Endothelial cell of umbilical vein (primary cell): ENCODE results near the gene MNT. TPM values are rescaled to one million over a fixed set of nuclear protein-coding genes. Genes with fewer than 3 reads are reported as not detected.

Experiments used
- BruUV-seq: library from RNA; stranded (reverse); fragments of 400-500 nt; replicated peaks from 2 replicates; lab custom pipeline; 2021; lab: Mats Ljungman, UMichigan
- CTCF ChIA-PET: fragments of 300-600, 350-600 bp; sonication (Branson Sonifier 250); formaldehyde crosslinking; loops from one replicate; lab custom pipeline; 2021; ENCODE audit warnings: antibody characterized with exemption, inconsistent platforms; lab: Charles Lee
- POLR2A ChIA-PET: fragments of 300-600, 350-600 bp; sonication (Branson Sonifier 250); formaldehyde crosslinking; loops from one replicate; lab custom pipeline; 2021; ENCODE audit warnings: antibody characterized with exemption, inconsistent platforms; lab: Charles Lee
- DNase-seq: peaks from one replicate; pipeline ENCODE4 v3.0.0-alpha.2; 2011; ENCODE audit warnings: low read depth, low spot score
- FAIRE-seq: peaks from 2 replicates; lab custom pipeline; 2011; peaks lifted over from hg19 to GRCh38; lab: Jason Lieb, UNC
- H2AFZ ChIP-seq: 2 replicates; pipeline ENCODE4 v1.6.0; 2012; ENCODE audit warnings: low read depth, low read length, control low read depth, inconsistent platforms
- H3K27ac ChIP-seq: 2 replicates; pipeline ENCODE4 v1.5.1; 2011; ENCODE audit warnings: low read depth, mild to moderate bottlenecking, control low read depth, low read length, moderate library complexity; ENCODE audit not compliant: insufficient read depth
- H3K27me3 ChIP-seq, 2 experiments: 2 replicates each; pipeline versions ENCODE4 v1.6.0 to v1.6.1; 2011; ENCODE audit warnings: low read length in 2 of 2, mixed read lengths in 1 of 2; ENCODE audit not compliant: control insufficient read depth in 2 of 2, insufficient read depth in 2 of 2
- H3K36me3 ChIP-seq, 2 experiments: 2 replicates in 1 of 2; 3 replicates in 1 of 2; pipeline ENCODE4 v1.5.1; 2011; ENCODE audit warnings: low read length in 2 of 2, mild to moderate bottlenecking in 1 of 2, moderate library complexity in 1 of 2; ENCODE audit not compliant: control insufficient read depth in 2 of 2, insufficient read depth in 2 of 2; ENCODE audit errors: extremely low read depth in 1 of 2
- H3K4me1 ChIP-seq: 3 replicates; pipeline ENCODE4 v1.5.1; 2011; ENCODE audit warnings: mild to moderate bottlenecking, low read length; ENCODE audit not compliant: control insufficient read depth, insufficient read depth; ENCODE audit errors: extremely low read depth
- H3K4me2 ChIP-seq: 2 replicates; pipeline ENCODE4 v1.6.1; 2011; ENCODE audit warnings: low read length, control low read depth, mixed read lengths; ENCODE audit not compliant: insufficient read depth
- H3K4me3 ChIP-seq, 3 experiments: fragments of 200-600 bp in 1 of 3; sonication (generic), shearing (Covaris generic) in 1 of 3; replicated peaks in 1 of 3; 2 replicates each; pipeline ENCODE4 v1.5.1; 2011 to 2016; ENCODE audit warnings: control low read depth in 3 of 3, low read length in 3 of 3, mild to moderate bottlenecking in 2 of 3, inconsistent platforms in 1 of 3, low read depth in 1 of 3, moderate library complexity in 1 of 3; ENCODE audit not compliant: insufficient read depth in 1 of 3
- H3K79me2 ChIP-seq: 2 replicates; pipeline ENCODE4 v1.6.0; 2012; ENCODE audit warnings: low read length, inconsistent platforms; ENCODE audit not compliant: control insufficient read depth, insufficient read depth
- H3K9ac ChIP-seq: replicated peaks from 2 replicates; pipeline ENCODE3; 2011; ENCODE audit warnings: low read length, control low read depth; ENCODE audit not compliant: insufficient read depth; ENCODE audit errors: extremely low read depth
- H3K9me1 ChIP-seq: replicated peaks from 3 replicates; pipeline ENCODE4 v1.6.0; 2011; ENCODE audit warnings: mild to moderate bottlenecking, low read length; ENCODE audit not compliant: control insufficient read depth, insufficient read depth; ENCODE audit errors: extremely low read depth
- H3K9me3 ChIP-seq: replicated peaks from 2 replicates; pipeline ENCODE4 v1.5.1; 2012; ENCODE audit warnings: low read length, inconsistent platforms; ENCODE audit not compliant: control insufficient read depth, insufficient read depth
- H4K20me1 ChIP-seq: replicated peaks from 2 replicates; pipeline ENCODE3; 2011; ENCODE audit warnings: mild to moderate bottlenecking, low read length; ENCODE audit not compliant: control insufficient read depth, insufficient read depth; ENCODE audit errors: extremely low read depth
- CTCF ChIP-seq, 2 donors: IDR thresholded peaks; 1 replicate in 1 of 2; 2 replicates in 1 of 2; pipeline ENCODE4 v1.5.1; 2011; ENCODE audit warnings: low read length in 2 of 2, mild to moderate bottlenecking in 2 of 2, moderate library complexity in 2 of 2, control low read depth in 1 of 2, inconsistent platforms in 1 of 2, low read depth in 1 of 2; ENCODE audit not compliant: insufficient read depth in 1 of 2; ENCODE audit errors: extremely low read depth in 1 of 2
- EZH2 ChIP-seq: IDR thresholded peaks from 2 replicates; pipeline ENCODE4 v1.6.1; 2012; ENCODE audit warnings: borderline replicate concordance, low read depth, mild to moderate bottlenecking, moderate library complexity, low read length, inconsistent platforms; ENCODE audit not compliant: severe bottlenecking
- FOS ChIP-seq: IDR thresholded peaks from 2 replicates; pipeline ENCODE4 v1.6.1; 2011; ENCODE audit warnings: mild to moderate bottlenecking, low read length, moderate library complexity, borderline replicate concordance; ENCODE audit not compliant: insufficient read depth
- GATA2 ChIP-seq: IDR thresholded peaks from 2 replicates; pipeline ENCODE4 v1.7.0; 2011; ENCODE audit warnings: low read depth, mild to moderate bottlenecking, moderate library complexity, mixed read lengths, low read length; ENCODE audit not compliant: insufficient read length, insufficient read depth
- JUN ChIP-seq: IDR thresholded peaks from 2 replicates; pipeline ENCODE4 v1.6.1; 2011; ENCODE audit warnings: borderline replicate concordance, low read depth; ENCODE audit not compliant: insufficient read length, insufficient read depth
- MAX ChIP-seq: IDR thresholded peaks from 2 replicates; pipeline ENCODE4 v1.6.1; 2011; ENCODE audit not compliant: insufficient read depth, insufficient read length
- MYC ChIP-seq: IDR thresholded peaks from one replicate; pipeline ENCODE4 v1.6.1; 2011; ENCODE audit warnings: mild to moderate bottlenecking, low read depth, low read length
- POLR2A ChIP-seq: IDR thresholded peaks from 2 replicates; pipeline ENCODE4 v1.6.1; 2012; ENCODE audit warnings: low read depth, mild to moderate bottlenecking, control low read depth, low read length
- POLR2AphosphoS5 ChIP-seq: IDR thresholded peaks from 2 replicates; pipeline ENCODE4 v1.6.1; 2012; ENCODE audit warnings: low read depth, mild to moderate bottlenecking, control low read depth, low read length, moderate library complexity; ENCODE audit not compliant: insufficient read depth
- dilution Hi-C: fragments of 300-500 bp; cut with MboI; formaldehyde crosslinking; loops from one replicate; pipeline ENCODE4 v1.15.0; 2019; ENCODE audit warnings: low sequenced_read_pairs; ENCODE audit not compliant: extremely low pct_ligation_motif_present
- intact Hi-C: fragments of 100-400 bp; cut with micrococcal nuclease; formaldehyde crosslinking; loops from one replicate; pipeline ENCODE4 v1.10.0; 2022
- polyA plus RNA-seq, 4 experiments: library from polyadenylated mRNA; depleted of rRNA in 3 of 4; stranded (reverse) in 3 of 4; unstranded in 1 of 4; fragments of >200 nt; gene quantifications; 2 replicates each; pipeline versions ENCODE4 v1.2.1 to v1.2.3, GENCODE V29; 2011 to 2012; ENCODE audit warnings: missing spikeins in 1 of 4
- total RNA-seq: library from RNA; stranded (reverse); gene quantifications from 2 replicates; pipeline ENCODE4 v1.2.3, GENCODE V29; 2021

MNT gene
- total and polyA plus RNA-seq, 2 donors (not counting 3 experiments of a cell fraction or from before 2014, with no cell fraction given): 4.1 to 21.6 TPM

- no peak for DNase-seq
- no peak for FAIRE-seq
- no peaks in the 10 kb centered on the region for H3K27me3 ChIP-seq
- no peak overlapping the region for H2AFZ ChIP-seq
- no peaks in the 10 kb centered on the region for H3K4me1 ChIP-seq
- intact Hi-C loops: no loop called here
- H3K27ac ChIP-seq: no peak overlapping the region
- no peak overlapping the region for H3K9ac ChIP-seq
- TF ChIP-seq CTCF (IDR thresholded peaks at IDR 0.05; ENCODE audit: extremely low read depth in 1 of 2, insufficient read depth in 1 of 2, low read depth in 1 of 2, low read length in 2 of 2) (no peak), POLR2AphosphoS5 (no peak), EZH2 (no peak), MYC (no peak), JUN (no peak), MAX (no peak), POLR2A (no peak), GATA2 (no peak), FOS (no peak)
- H3K4me3 ChIP-seq: no peak overlapping the region
- peaks cover 3 to 9% of the 10 kb centered on the region in 2 experiments for H3K36me3 ChIP-seq
- H3K9me3 ChIP-seq: no peaks in the 10 kb centered on the region
- ChIA-PET POLR2A (interaction anchor here (0.6 kb wide), 1 partner anchor 86 kb away, joined by 3 read pairs; no protein-coding TSS in a partner anchor), CTCF (interaction anchor here (1.2 kb wide), 1 partner anchor 18 kb away, joined by 5 read pairs; no protein-coding TSS in a partner anchor)
- H4K20me1 ChIP-seq: no peaks in the 10 kb centered on the region
- H3K9me1 ChIP-seq: no peaks in the 10 kb centered on the region
- no peak overlapping the region for H3K4me2 ChIP-seq
- no TSS peak for BruUV-seq
- dilution Hi-C loops: no loop called here
- H3K79me2 ChIP-seq: no peaks in the 10 kb centered on the region
Observed at GRCh38 chr17:2433696-2434095, 32.8 kb upstream of the MNT start.
